NCI-H2081 treated with DMSO at 0.1 percent for 48 hours (cell line): Measurements from ENCODE around the gene TGFBRAP1.

ENCODE experiments used
- DNase-seq: peaks from one replicate; lab custom pipeline; 2025; lab: John Stamatoyannopoulos, UW

TGFBRAP1 gene

GRCh38 chr2:105313877-105314276 lies 15.7 kb downstream of the TGFBRAP1 start:
- no peak for DNase-seq

GRCh38 chr2:105309147-105309545 lies 20.4 kb downstream of the TGFBRAP1 start:
- no peak for DNase-seq

- DNase-seq: no peak
Measured at GRCh38 chr2:105308382-105309146, 21.0 kb downstream of the TGFBRAP1 start.

GRCh38 chr2:105307962-105308361 lies 21.6 kb downstream of the TGFBRAP1 start:
- DNase-seq: no peak

GRCh38 chr2:105307550-105307949 lies 22.0 kb downstream of the TGFBRAP1 start:
- no peak for DNase-seq

- DNase-seq: no peak
Measured at GRCh38 chr2:105307146-105307545, 22.4 kb downstream of the TGFBRAP1 start.

- no peak for DNase-seq
Measured at GRCh38 chr2:105301646-105302045, 27.9 kb downstream of the TGFBRAP1 start.

- no peak for DNase-seq
Measured at GRCh38 chr2:105299290-105299689, 30.2 kb downstream of the TGFBRAP1 start.

GRCh38 chr2:105298017-105298416 lies 31.5 kb downstream of the TGFBRAP1 start:
- DNase-seq: no peak

GRCh38 chr2:105297216-105297615 lies 32.3 kb downstream of the TGFBRAP1 start:
- no peak for DNase-seq

- no peak for DNase-seq
Measured at GRCh38 chr2:105296017-105296611, 33.4 kb downstream of the TGFBRAP1 start.

GRCh38 chr2:105294844-105295481 lies 34.6 kb downstream of the TGFBRAP1 start:
- no peak for DNase-seq

- no peak for DNase-seq
Measured at GRCh38 chr2:105294046-105294445, 35.5 kb downstream of the TGFBRAP1 start.

GRCh38 chr2:105291981-105292380 lies 37.6 kb downstream of the TGFBRAP1 start:
- DNase-seq: no peak

GRCh38 chr2:105290981-105291660 lies 38.4 kb downstream of the TGFBRAP1 start:
- no peak for DNase-seq

GRCh38 chr2:105288133-105288532 lies 41.4 kb downstream of the TGFBRAP1 start:
- DNase-seq: no peak

- no peak for DNase-seq
Measured at GRCh38 chr2:105287692-105288091, 41.8 kb downstream of the TGFBRAP1 start.

GRCh38 chr2:105283532-105283931 lies 46.0 kb downstream of the TGFBRAP1 start:
- no peak for DNase-seq

GRCh38 chr2:105280281-105280680 lies 49.3 kb downstream of the TGFBRAP1 start:
- no peak for DNase-seq

GRCh38 chr2:105279126-105279525 lies 50.4 kb downstream of the TGFBRAP1 start:
- DNase-seq: no peak

- DNase-seq: no peak
Measured at GRCh38 chr2:105278654-105279053, 50.9 kb downstream of the TGFBRAP1 start.

- no peak for DNase-seq
Measured at GRCh38 chr2:105274046-105274445, 55.5 kb downstream of the TGFBRAP1 start.

GRCh38 chr2:105272176-105272575 lies 57.4 kb downstream of the TGFBRAP1 start:
- no peak for DNase-seq
